Esophagus squamous epithelium (tissue), 4 donors: ENCODE results near the gene IYD.

Experiments used
- POLR2A ChIP-seq, 4 donors: fragments of 450-650 bp; IDR thresholded peaks; one replicate each; pipeline ENCODE4 v1.6.1; 2017; ENCODE audit warnings: antibody characterized with exemption in 4 of 4, mild to moderate bottlenecking in 4 of 4, moderate library complexity in 3 of 4
- TF ChIP-seq, protein P1 (sequence below), 6 experiments: fragments of 450-650 bp in 4 of 6; fragments of 200-600 bp in 2 of 6; sonication (generic) in 2 of 6; IDR thresholded peaks; one replicate each; pipeline ENCODE4 v1.5.1; 2016 to 2019; ENCODE audit warnings: antibody characterized with exemption in 6 of 6, mild to moderate bottlenecking in 4 of 6, moderate library complexity in 4 of 6

DNA sequence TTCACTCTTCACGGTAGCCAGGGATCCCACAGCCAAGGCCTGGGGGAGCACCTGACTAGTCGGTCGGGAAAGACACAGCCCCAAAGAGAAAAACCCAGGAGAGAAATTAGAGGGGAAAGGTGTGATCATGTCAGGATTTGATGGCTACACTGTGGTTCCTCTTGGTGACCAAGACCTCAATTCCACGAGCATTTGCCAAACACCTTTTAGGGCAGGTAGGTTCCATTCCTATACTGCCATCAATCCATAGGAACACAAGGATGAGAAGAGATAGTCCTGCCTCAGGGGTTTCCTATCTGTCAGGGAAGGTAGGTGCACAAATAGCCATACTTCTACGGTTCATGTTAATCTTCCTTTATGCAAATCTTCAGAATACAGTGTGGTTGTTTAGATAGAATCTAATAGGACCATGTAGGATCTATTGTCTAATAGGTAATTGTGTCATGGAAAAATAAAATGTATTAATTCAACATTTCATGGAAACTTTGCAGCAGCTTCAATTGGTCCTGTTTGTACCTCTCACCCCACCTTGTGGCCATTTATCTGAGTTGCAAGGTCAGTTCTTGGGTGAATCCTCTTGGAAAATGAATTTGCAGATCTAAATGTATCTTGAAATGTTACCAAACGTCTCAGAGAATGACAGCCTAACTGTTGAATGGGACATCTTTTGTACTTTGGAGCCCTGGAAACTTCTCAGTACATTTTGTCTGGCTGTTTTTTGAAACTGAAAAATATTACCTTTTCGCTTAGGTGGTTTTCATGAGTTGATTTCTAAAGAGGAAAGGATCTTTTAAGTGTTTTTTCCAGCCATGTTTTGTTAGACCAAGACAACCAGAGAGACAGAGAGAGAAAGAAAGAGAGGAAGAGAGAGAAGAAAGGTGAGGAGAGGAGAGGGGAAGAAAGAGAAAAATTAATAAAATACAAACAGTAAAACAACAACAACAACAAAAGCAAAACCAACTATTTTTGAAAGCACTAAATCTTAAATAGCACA lies 33.7 kb upstream of the IYD start:
- TF ChIP-seq, protein P1, sequence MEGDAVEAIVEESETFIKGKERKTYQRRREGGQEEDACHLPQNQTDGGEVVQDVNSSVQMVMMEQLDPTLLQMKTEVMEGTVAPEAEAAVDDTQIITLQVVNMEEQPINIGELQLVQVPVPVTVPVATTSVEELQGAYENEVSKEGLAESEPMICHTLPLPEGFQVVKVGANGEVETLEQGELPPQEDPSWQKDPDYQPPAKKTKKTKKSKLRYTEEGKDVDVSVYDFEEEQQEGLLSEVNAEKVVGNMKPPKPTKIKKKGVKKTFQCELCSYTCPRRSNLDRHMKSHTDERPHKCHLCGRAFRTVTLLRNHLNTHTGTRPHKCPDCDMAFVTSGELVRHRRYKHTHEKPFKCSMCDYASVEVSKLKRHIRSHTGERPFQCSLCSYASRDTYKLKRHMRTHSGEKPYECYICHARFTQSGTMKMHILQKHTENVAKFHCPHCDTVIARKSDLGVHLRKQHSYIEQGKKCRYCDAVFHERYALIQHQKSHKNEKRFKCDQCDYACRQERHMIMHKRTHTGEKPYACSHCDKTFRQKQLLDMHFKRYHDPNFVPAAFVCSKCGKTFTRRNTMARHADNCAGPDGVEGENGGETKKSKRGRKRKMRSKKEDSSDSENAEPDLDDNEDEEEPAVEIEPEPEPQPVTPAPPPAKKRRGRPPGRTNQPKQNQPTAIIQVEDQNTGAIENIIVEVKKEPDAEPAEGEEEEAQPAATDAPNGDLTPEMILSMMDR (IDR thresholded peaks at IDR 0.05): peak in 5 of 6 experiments; percentile 71 to 89 (median 84)
- no peak for TF ChIP-seq POLR2A (IDR thresholded peaks at IDR 0.05)
